Mesenchymal stem cell (in vitro differentiated cells and primary cell): Measurements from ENCODE around the gene CAPG.

Source experiments
- DNase-seq: peaks from one replicate; pipeline ENCODE4 v3.0.0-alpha.2; 2013
- H2AFZ ChIP-seq: one replicate; pipeline ENCODE4 v1.6.1; 2013; ENCODE audit warnings: low read depth, mild to moderate bottlenecking, control low read depth, inconsistent platforms, low read length, moderate library complexity
- H2AK5ac ChIP-seq: 2 replicates; pipeline ENCODE4 v1.6.1; 2013; ENCODE audit warnings: low read length, moderate library complexity, mild to moderate bottlenecking, inconsistent platforms; ENCODE audit not compliant: severe bottlenecking
- H2BK120ac ChIP-seq: one replicate; pipeline ENCODE4 v1.6.1; 2013; ENCODE audit warnings: low read depth, mild to moderate bottlenecking, inconsistent platforms, low read length, moderate library complexity
- H2BK12ac ChIP-seq, 2 experiments: one replicate each; pipeline ENCODE4 v1.6.1; 2013; ENCODE audit warnings: inconsistent platforms in 2 of 2, low read length in 2 of 2, mild to moderate bottlenecking in 2 of 2, moderate library complexity in 2 of 2, control low read depth in 1 of 2
- H2BK15ac ChIP-seq: one replicate; pipeline ENCODE4 v1.6.1; 2013; ENCODE audit warnings: mild to moderate bottlenecking, low read depth, inconsistent platforms; ENCODE audit not compliant: poor library complexity, severe bottlenecking
- H2BK5ac ChIP-seq: 2 replicates; pipeline ENCODE4 v1.6.1; 2013; ENCODE audit warnings: low read depth, mild to moderate bottlenecking, low read length, control low read depth, inconsistent platforms; ENCODE audit not compliant: poor library complexity, severe bottlenecking
- H3K14ac ChIP-seq, 2 experiments: one replicate each; pipeline ENCODE4 v1.6.1; 2013; ENCODE audit warnings: inconsistent platforms in 2 of 2, low read length in 2 of 2, control low read depth in 1 of 2, mild to moderate bottlenecking in 1 of 2, moderate library complexity in 1 of 2
- H3K18ac ChIP-seq, 2 experiments: one replicate each; pipeline ENCODE4 v1.6.1; 2013; ENCODE audit warnings: inconsistent platforms in 2 of 2, low read length in 2 of 2, control low read depth in 1 of 2, low read depth in 1 of 2, mild to moderate bottlenecking in 1 of 2
- H3K23ac ChIP-seq, 2 experiments: one replicate each; pipeline ENCODE4 v1.6.1; 2013; ENCODE audit warnings: inconsistent platforms in 2 of 2, low read length in 2 of 2, mild to moderate bottlenecking in 2 of 2, moderate library complexity in 2 of 2, control low read depth in 1 of 2
- H3K27ac ChIP-seq: 2 replicates; pipeline ENCODE4 v1.5.1; 2013; ENCODE audit warnings: mild to moderate bottlenecking, moderate library complexity, low read length, control low read depth, inconsistent platforms; ENCODE audit not compliant: poor library complexity, severe bottlenecking
- H3K27me3 ChIP-seq, 2 experiments: 2 replicates each; pipeline versions ENCODE4 v1.6.1 to v1.7.0; 2013; ENCODE audit warnings: low read length in 2 of 2, mild to moderate bottlenecking in 2 of 2, moderate library complexity in 2 of 2, control low read depth in 1 of 2, inconsistent platforms in 1 of 2; ENCODE audit not compliant: control insufficient read depth in 1 of 2, insufficient read depth in 1 of 2
- H3K36me3 ChIP-seq, 2 experiments: 2 replicates each; pipeline versions ENCODE4 v1.6.1 to v1.7.0; 2013; ENCODE audit warnings: low read length in 2 of 2, control low read depth in 1 of 2, inconsistent platforms in 1 of 2, low read depth in 1 of 2, mild to moderate bottlenecking in 1 of 2; ENCODE audit not compliant: insufficient read depth in 2 of 2, control insufficient read depth in 1 of 2
- H3K4ac ChIP-seq, 2 experiments: one replicate each; pipeline ENCODE4 v1.6.1; 2013; ENCODE audit warnings: inconsistent platforms in 2 of 2, low read length in 2 of 2, mild to moderate bottlenecking in 2 of 2, moderate library complexity in 2 of 2, control low read depth in 1 of 2, low read depth in 1 of 2
- H3K4me1 ChIP-seq: 2 replicates; pipeline ENCODE4 v1.6.1; 2013; ENCODE audit warnings: low read depth, low read length, control low read depth; ENCODE audit not compliant: control insufficient read depth, insufficient read depth
- H3K4me2 ChIP-seq: 2 replicates; pipeline ENCODE4 v1.6.1; 2013; ENCODE audit warnings: low read length, mild to moderate bottlenecking, inconsistent platforms; ENCODE audit not compliant: poor library complexity, severe bottlenecking
- H3K4me3 ChIP-seq, 2 experiments: 2 replicates each; pipeline versions ENCODE4 v1.5.1 to v1.7.0; 2013; ENCODE audit warnings: low read length in 2 of 2, mild to moderate bottlenecking in 2 of 2, control low read depth in 1 of 2, low read depth in 1 of 2; ENCODE audit not compliant: insufficient read depth in 1 of 2
- H3K79me1 ChIP-seq: replicated peaks from 2 replicates; pipeline ENCODE4 v1.6.1; 2013; ENCODE audit warnings: mild to moderate bottlenecking, control low read depth, low read length, inconsistent platforms; ENCODE audit not compliant: poor library complexity, severe bottlenecking
- H3K9ac ChIP-seq: 2 replicates; pipeline ENCODE4 v1.7.0; 2013; ENCODE audit warnings: mild to moderate bottlenecking, low read length, moderate library complexity
- H3K9me3 ChIP-seq: 2 replicates; pipeline ENCODE4 v1.7.0; 2013; ENCODE audit warnings: mild to moderate bottlenecking, low read length; ENCODE audit not compliant: control insufficient read depth
- H4K8ac ChIP-seq: one replicate; pipeline ENCODE4 v1.6.1; 2013; ENCODE audit warnings: inconsistent platforms, mild to moderate bottlenecking, low read length, moderate library complexity
- H4K91ac ChIP-seq: one replicate; pipeline ENCODE4 v1.6.1; 2013; ENCODE audit warnings: mild to moderate bottlenecking, low read length, inconsistent platforms
- WGBS: methylation state at CpG from one replicate; pipeline ENCODE4 v1.1.7; 2013; ENCODE audit warnings: mixed read lengths; 5-methylcytosine and 5-hydroxymethylcytosine counted together

Gene CAPG

GRCh38 chr2:85396531-85397470, 13.4 kb downstream of the CAPG start:
- Histone ChIP-seq H3K23ac (no peak overlapping the region), H3K4ac (no peak overlapping the region), H2BK15ac (no peak overlapping the region), H3K18ac (no peak overlapping the region), H2BK12ac (no peak overlapping the region), H3K14ac (no peak overlapping the region), H3K79me1 (peaks cover 19% of the 10 kb centered on the region), H3K27me3 (no peaks in the 10 kb centered on the region), H3K4me1 (peaks cover 13% of the 10 kb centered on the region), H2AK5ac (no peak overlapping the region), H3K27ac (no peak overlapping the region), H4K8ac (no peak overlapping the region), H2BK120ac (no peak overlapping the region), H3K36me3 (peaks cover 69 to 83% of the 10 kb centered on the region in 2 experiments), H3K9me3 (no peaks in the 10 kb centered on the region), H3K9ac (no peak overlapping the region), H3K4me2 (no peak overlapping the region), H2BK5ac (no peak overlapping the region), H2AFZ (no peak overlapping the region), H4K91ac (no peak overlapping the region), H3K4me3 (no peak overlapping the region)
- no peak for DNase-seq
- 92% methylated on average over 5 of the region's 5 CpGs for WGBS

GRCh38 chr2:85395912-85396475, 14.2 kb downstream of the CAPG start:
- Histone ChIP-seq H2BK120ac (no peak overlapping the region), H3K4me3 (no peak overlapping the region), H3K18ac (no peak overlapping the region), H3K9me3 (no peaks in the 10 kb centered on the region), H3K14ac (no peak overlapping the region), H4K91ac (no peak overlapping the region), H3K79me1 (peaks cover 12% of the 10 kb centered on the region), H3K4me1 (peaks cover 13% of the 10 kb centered on the region), H3K27me3 (no peaks in the 10 kb centered on the region), H2AK5ac (no peak overlapping the region), H2BK5ac (no peak overlapping the region), H4K8ac (no peak overlapping the region), H2BK12ac (no peak overlapping the region), H2AFZ (no peak overlapping the region), H3K9ac (no peak overlapping the region), H3K4ac (no peak overlapping the region), H3K4me2 (no peak overlapping the region), H3K36me3 (peaks cover 69 to 83% of the 10 kb centered on the region in 2 experiments), H3K27ac (no peak overlapping the region), H3K23ac (no peak overlapping the region), H2BK15ac (no peak overlapping the region)
- WGBS = 97% methylated on average over 11 of the region's 14 CpGs
- DNase-seq = no peak

GRCh38 chr2:85394976-85395375, 15.2 kb downstream of the CAPG start:
- Histone ChIP-seq H2BK120ac (no peak overlapping the region), H2BK15ac (no peak overlapping the region), H3K36me3 (peaks cover 69 to 83% of the 10 kb centered on the region in 2 experiments), H3K9ac (peak overlapping the region; percentile 23), H3K4ac (no peak overlapping the region), H2BK12ac (no peak overlapping the region), H3K4me3 (no peak overlapping the region), H2BK5ac (no peak overlapping the region), H4K91ac (no peak overlapping the region), H3K23ac (no peak overlapping the region), H3K27ac (no peak overlapping the region), H2AFZ (no peak overlapping the region), H3K27me3 (no peaks in the 10 kb centered on the region), H4K8ac (no peak overlapping the region), H2AK5ac (no peak overlapping the region), H3K79me1 (peaks cover 11% of the 10 kb centered on the region), H3K14ac (no peak overlapping the region), H3K18ac (no peak overlapping the region), H3K4me1 (peaks cover 13% of the 10 kb centered on the region), H3K4me2 (no peak overlapping the region), H3K9me3 (no peaks in the 10 kb centered on the region)
- DNase-seq = no peak
- 91% methylated on average over 6 of the region's 6 CpGs for WGBS

- no peak overlapping the region for H3K23ac ChIP-seq
- no peak overlapping the region for H2BK5ac ChIP-seq
- H3K79me1 ChIP-seq = peaks cover 9% of the 10 kb centered on the region
- H2AFZ ChIP-seq = no peak overlapping the region
- 95% methylated on average over 4 of the region's 4 CpGs for WGBS
- H2BK15ac ChIP-seq = no peak overlapping the region
- H3K4me2 ChIP-seq = no peak overlapping the region
- no peak overlapping the region for H2BK12ac ChIP-seq
- H3K4ac ChIP-seq = no peak overlapping the region
- no peak overlapping the region for H4K8ac ChIP-seq
- H3K14ac ChIP-seq = no peak overlapping the region
- peak overlapping the region in 1 of 2 experiments; percentile 17 for H3K4me3 ChIP-seq
- no peak overlapping the region for H3K27ac ChIP-seq
- H3K36me3 ChIP-seq = peaks cover 73 to 84% of the 10 kb centered on the region in 2 experiments
- H3K27me3 ChIP-seq = no peaks in the 10 kb centered on the region
- no peak overlapping the region for H3K18ac ChIP-seq
- peak overlapping the region; percentile 23 for H3K9ac ChIP-seq
- peaks cover 13% of the 10 kb centered on the region for H3K4me1 ChIP-seq
- H4K91ac ChIP-seq = no peak overlapping the region
- H2BK120ac ChIP-seq = no peak overlapping the region
- no peak for DNase-seq
- no peaks in the 10 kb centered on the region for H3K9me3 ChIP-seq
- H2AK5ac ChIP-seq = no peak overlapping the region
These were observed 15.9 kb downstream of the CAPG start for GRCh38 chr2:85394261-85394681.
